NB4 (cell line): Measurements from ENCODE around the gene HMCES.

Experiments
- CTCF ChIP-seq: IDR thresholded peaks from one replicate; pipeline ENCODE4 v1.5.1; 2012; ENCODE audit warnings: low read depth, low read length
- MAX ChIP-seq: IDR thresholded peaks from 2 replicates; pipeline ENCODE4 v1.6.1; 2011; ENCODE audit warnings: low read depth, low read length
- POLR2A ChIP-seq: IDR thresholded peaks from 2 replicates; pipeline ENCODE4 v1.6.1; 2011; ENCODE audit warnings: mild to moderate bottlenecking; ENCODE audit not compliant: insufficient read length; ENCODE audit errors: extremely low read depth

GRCh38 chr3:129310111-129311011 is 31.7 kb downstream of the HMCES start:
- TF ChIP-seq CTCF (no peak), POLR2A (no peak), MAX (no peak)
